IMR-90 (cell line): Measurements from ENCODE around the gene PLLP.

Experiments
- CEBPB ChIP-seq: IDR thresholded peaks from 2 replicates; pipeline ENCODE4 v1.6.1; 2012; ENCODE audit warnings: low read depth, low read length, improper control_type of control experiment
- MAZ ChIP-seq: IDR thresholded peaks from 2 replicates; pipeline ENCODE4 v1.6.1; 2012; ENCODE audit warnings: low read depth, mild to moderate bottlenecking, low read length, improper control_type of control experiment, moderate library complexity, borderline replicate concordance
- POLR2A ChIP-seq: IDR thresholded peaks from 2 replicates; pipeline ENCODE4 v1.6.1; 2012; ENCODE audit warnings: mild to moderate bottlenecking, low read depth, low read length
- RAD21 ChIP-seq: IDR thresholded peaks from 2 replicates; pipeline ENCODE4 v1.6.1; 2012; ENCODE audit warnings: low read length, improper control_type of control experiment
- RCOR1 ChIP-seq: IDR thresholded peaks from 2 replicates; pipeline ENCODE4 v1.6.1; 2012; ENCODE audit warnings: mild to moderate bottlenecking, low read length, improper control_type of control experiment; ENCODE audit not compliant: insufficient replicate concordance
- RFX5 ChIP-seq: IDR thresholded peaks from 2 replicates; pipeline ENCODE4 v1.8.0; 2012; ENCODE audit warnings: low read depth, mild to moderate bottlenecking, low read length, moderate library complexity
- SMC3 ChIP-seq: fragments of 150-350 bp; IDR thresholded peaks from 2 replicates; pipeline ENCODE4 v1.6.1; 2016; ENCODE audit warnings: low read depth, mild to moderate bottlenecking, antibody characterized with exemption, low read length, moderate library complexity
- TF ChIP-seq, protein P1 (sequence below): fragments of 150-350 bp; IDR thresholded peaks from 2 replicates; pipeline ENCODE4 v1.6.1; 2016; ENCODE audit warnings: low read depth, mild to moderate bottlenecking, low read length, moderate library complexity, borderline replicate concordance
- TF ChIP-seq, protein P2 (sequence below): conservative IDR thresholded peaks from 2 replicates; pipeline ENCODE4 v1.5.1; 2012; ENCODE audit warnings: mild to moderate bottlenecking, low read depth, low read length, improper control_type of control experiment
- TF ChIP-seq, protein P3 (sequence below): fragments of 150-350 bp; IDR thresholded peaks from 2 replicates; pipeline ENCODE4 v1.6.1; 2017; ENCODE audit warnings: mild to moderate bottlenecking, antibody characterized with exemption, low read length, low read depth

DNA sequence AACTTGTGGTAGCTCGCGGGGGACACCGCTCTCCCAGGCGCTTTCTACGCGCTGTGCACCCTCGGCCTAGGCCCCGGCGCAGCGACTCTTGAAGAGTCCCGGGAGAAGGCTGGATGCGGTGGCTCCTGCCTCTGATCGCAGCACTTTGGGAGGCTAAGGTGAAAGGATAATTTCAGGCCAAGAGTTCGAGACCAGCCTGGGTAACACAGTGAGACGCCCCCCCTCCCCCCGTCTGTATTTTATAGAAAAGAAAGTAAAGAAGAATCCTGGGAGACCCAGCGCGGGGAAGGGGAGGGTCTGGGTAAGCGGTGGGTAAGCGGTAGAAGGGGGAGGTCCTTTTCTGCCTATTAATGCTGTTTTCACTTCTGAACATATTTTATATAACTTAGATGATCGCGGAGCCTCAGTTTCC is 486 bp upstream of the PLLP start:
- no peak for TF ChIP-seq MAZ
- TF ChIP-seq, protein P1, sequence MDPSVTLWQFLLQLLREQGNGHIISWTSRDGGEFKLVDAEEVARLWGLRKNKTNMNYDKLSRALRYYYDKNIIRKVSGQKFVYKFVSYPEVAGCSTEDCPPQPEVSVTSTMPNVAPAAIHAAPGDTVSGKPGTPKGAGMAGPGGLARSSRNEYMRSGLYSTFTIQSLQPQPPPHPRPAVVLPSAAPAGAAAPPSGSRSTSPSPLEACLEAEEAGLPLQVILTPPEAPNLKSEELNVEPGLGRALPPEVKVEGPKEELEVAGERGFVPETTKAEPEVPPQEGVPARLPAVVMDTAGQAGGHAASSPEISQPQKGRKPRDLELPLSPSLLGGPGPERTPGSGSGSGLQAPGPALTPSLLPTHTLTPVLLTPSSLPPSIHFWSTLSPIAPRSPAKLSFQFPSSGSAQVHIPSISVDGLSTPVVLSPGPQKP: no peak
- TF ChIP-seq, protein P2, sequence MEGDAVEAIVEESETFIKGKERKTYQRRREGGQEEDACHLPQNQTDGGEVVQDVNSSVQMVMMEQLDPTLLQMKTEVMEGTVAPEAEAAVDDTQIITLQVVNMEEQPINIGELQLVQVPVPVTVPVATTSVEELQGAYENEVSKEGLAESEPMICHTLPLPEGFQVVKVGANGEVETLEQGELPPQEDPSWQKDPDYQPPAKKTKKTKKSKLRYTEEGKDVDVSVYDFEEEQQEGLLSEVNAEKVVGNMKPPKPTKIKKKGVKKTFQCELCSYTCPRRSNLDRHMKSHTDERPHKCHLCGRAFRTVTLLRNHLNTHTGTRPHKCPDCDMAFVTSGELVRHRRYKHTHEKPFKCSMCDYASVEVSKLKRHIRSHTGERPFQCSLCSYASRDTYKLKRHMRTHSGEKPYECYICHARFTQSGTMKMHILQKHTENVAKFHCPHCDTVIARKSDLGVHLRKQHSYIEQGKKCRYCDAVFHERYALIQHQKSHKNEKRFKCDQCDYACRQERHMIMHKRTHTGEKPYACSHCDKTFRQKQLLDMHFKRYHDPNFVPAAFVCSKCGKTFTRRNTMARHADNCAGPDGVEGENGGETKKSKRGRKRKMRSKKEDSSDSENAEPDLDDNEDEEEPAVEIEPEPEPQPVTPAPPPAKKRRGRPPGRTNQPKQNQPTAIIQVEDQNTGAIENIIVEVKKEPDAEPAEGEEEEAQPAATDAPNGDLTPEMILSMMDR: no peak
- TF ChIP-seq RFX5: no peak
- no peak for TF ChIP-seq RAD21
- no peak for TF ChIP-seq CEBPB
- TF ChIP-seq POLR2A: no peak
- TF ChIP-seq, protein P3, sequence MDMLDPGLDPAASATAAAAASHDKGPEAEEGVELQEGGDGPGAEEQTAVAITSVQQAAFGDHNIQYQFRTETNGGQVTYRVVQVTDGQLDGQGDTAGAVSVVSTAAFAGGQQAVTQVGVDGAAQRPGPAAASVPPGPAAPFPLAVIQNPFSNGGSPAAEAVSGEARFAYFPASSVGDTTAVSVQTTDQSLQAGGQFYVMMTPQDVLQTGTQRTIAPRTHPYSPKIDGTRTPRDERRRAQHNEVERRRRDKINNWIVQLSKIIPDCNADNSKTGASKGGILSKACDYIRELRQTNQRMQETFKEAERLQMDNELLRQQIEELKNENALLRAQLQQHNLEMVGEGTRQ: no peak
- TF ChIP-seq SMC3: no peak
- no peak for TF ChIP-seq RCOR1
